Measurements from ENCODE around the gene NFASC. TPM values are rescaled to one million over a fixed set of nuclear protein-coding genes. Genes with fewer than 3 reads are reported as not detected.

NFASC gene
- total and polyA plus RNA-seq, 2 experiments from 2014 or later, result 0.75 to 2.2 TPM

- no peaks in the 10 kb centered on the region for H4K20me1 ChIP-seq (ENCODE audit: insufficient read depth, poor library complexity, severe bottlenecking)
- H3K9me2 ChIP-seq (replicated peaks; ENCODE audit: insufficient read depth), result no peaks in the 10 kb centered on the region
- DNase-seq (ENCODE audit: low spot score), result no peak
- no peak overlapping the region for H3K4me2 ChIP-seq
- WGBS (ENCODE audit: low lambda C conversion rate, missing lambda C conversion rate), result 80% methylated on average over 8 of the region's 8 CpGs
- H3K4me1 ChIP-seq (ENCODE audit: insufficient read depth), result no peaks in the 10 kb centered on the region
- H2AFZ ChIP-seq, result no peak overlapping the region
- H3K9me3 ChIP-seq (ENCODE audit: low read depth), result no peaks in the 10 kb centered on the region
- TF ChIP-seq CTCF (IDR thresholded peaks at IDR 0.05; ENCODE audit: poor library complexity) (no peak), EZH2phosphoT487 (IDR thresholded peaks at IDR 0.05; ENCODE audit: low read depth, severe bottlenecking, unreplicated experiment) (no peak), EZH2 (IDR thresholded peaks at IDR 0.05; ENCODE audit: borderline replicate concordance) (no peak)
- H3K4me3 ChIP-seq, result no peak overlapping the region
- H3K79me2 ChIP-seq, result no peaks in the 10 kb centered on the region
- no peaks in the 10 kb centered on the region for H3K36me3 ChIP-seq (replicated peaks; ENCODE audit: insufficient read depth, low read depth)
- H3K27ac ChIP-seq, result no peak overlapping the region
- peaks cover 64% of the 10 kb centered on the region for H3K27me3 ChIP-seq
Measured at GRCh38 chr1:204960306-204961125, 89.9 kb downstream of the NFASC start.

- 56% methylated on average over 8 of the region's 8 CpGs for WGBS (ENCODE audit: low lambda C conversion rate, missing lambda C conversion rate)
- Histone ChIP-seq H3K27me3 (peaks cover 66% of the 10 kb centered on the region), H3K79me2 (no peaks in the 10 kb centered on the region), H3K27ac (no peak overlapping the region), H3K9me3 (ENCODE audit: low read depth) (no peaks in the 10 kb centered on the region), H3K4me3 (no peak overlapping the region), H2AFZ (no peak overlapping the region), H3K36me3 (replicated peaks; ENCODE audit: insufficient read depth, low read depth) (no peaks in the 10 kb centered on the region), H3K9me2 (replicated peaks; ENCODE audit: insufficient read depth) (no peaks in the 10 kb centered on the region), H4K20me1 (ENCODE audit: insufficient read depth, poor library complexity, severe bottlenecking) (no peaks in the 10 kb centered on the region), H3K4me1 (ENCODE audit: insufficient read depth) (no peaks in the 10 kb centered on the region), H3K4me2 (no peak overlapping the region)
- TF ChIP-seq EZH2 (IDR thresholded peaks at IDR 0.05; ENCODE audit: borderline replicate concordance) (no peak), EZH2phosphoT487 (IDR thresholded peaks at IDR 0.05; ENCODE audit: low read depth, severe bottlenecking, unreplicated experiment) (no peak), CTCF (IDR thresholded peaks at IDR 0.05; ENCODE audit: poor library complexity) (peak; percentile 7)
- no peak for DNase-seq (ENCODE audit: low spot score)
Measured at GRCh38 chr1:204961765-204962419, 91.2 kb downstream of the NFASC start.

- Histone ChIP-seq H4K20me1 (ENCODE audit: insufficient read depth, poor library complexity, severe bottlenecking) (no peaks in the 10 kb centered on the region), H3K27ac (no peak overlapping the region), H3K4me2 (no peak overlapping the region), H3K79me2 (no peaks in the 10 kb centered on the region), H3K27me3 (peaks cover 63% of the 10 kb centered on the region), H2AFZ (no peak overlapping the region), H3K36me3 (replicated peaks; ENCODE audit: insufficient read depth, low read depth) (no peaks in the 10 kb centered on the region), H3K4me3 (no peak overlapping the region), H3K9me2 (replicated peaks; ENCODE audit: insufficient read depth) (no peaks in the 10 kb centered on the region), H3K4me1 (ENCODE audit: insufficient read depth) (no peaks in the 10 kb centered on the region), H3K9me3 (ENCODE audit: low read depth) (no peaks in the 10 kb centered on the region)
- WGBS (ENCODE audit: low lambda C conversion rate, missing lambda C conversion rate), result 89% methylated on average over 6 of the region's 6 CpGs
- DNase-seq (ENCODE audit: low spot score), result no peak
- TF ChIP-seq CTCF (IDR thresholded peaks at IDR 0.05; ENCODE audit: poor library complexity), result no peak
- TF ChIP-seq EZH2phosphoT487 (IDR thresholded peaks at IDR 0.05; ENCODE audit: low read depth, severe bottlenecking, unreplicated experiment), result no peak
- TF ChIP-seq EZH2 (IDR thresholded peaks at IDR 0.05; ENCODE audit: borderline replicate concordance), result no peak
Measured at GRCh38 chr1:204962742-204963632, 92.3 kb downstream of the NFASC start.

All from hepatocyte (in vitro differentiated cells).